Neutrophil (primary cell): Measurements from ENCODE around the gene GDF2.

ENCODE experiments used
- H3K27ac ChIP-seq: fragments of 200-600 bp; sonication (generic); 2 replicates; pipeline ENCODE4 v1.5.1; 2016; ENCODE audit warnings: mild to moderate bottlenecking, moderate library complexity
- H3K27me3 ChIP-seq: fragments of 200-600 bp; sonication (generic); 2 replicates; pipeline ENCODE4 v1.6.0; 2016; ENCODE audit warnings: mild to moderate bottlenecking
- H3K36me3 ChIP-seq: fragments of 200-600 bp; sonication (generic); 2 replicates; pipeline ENCODE4 v1.5.1; 2017
- H3K4me1 ChIP-seq, 2 experiments: fragments of 200-600 bp in 1 of 2; sonication (generic) in 1 of 2; 1 replicate in 1 of 2; 2 replicates in 1 of 2; pipeline versions ENCODE4 v1.5.1 to v1.6.1; 2013 to 2016; ENCODE audit warnings: low read depth in 1 of 2, low read length in 1 of 2, mild to moderate bottlenecking in 1 of 2, moderate library complexity in 1 of 2; ENCODE audit not compliant: control insufficient read depth in 1 of 2, insufficient read depth in 1 of 2
- H3K4me3 ChIP-seq, 2 experiments: fragments of 200-600 bp in 1 of 2; sonication (generic) in 1 of 2; 1 replicate in 1 of 2; 2 replicates in 1 of 2; pipeline ENCODE4 v1.5.1; 2013 to 2016; ENCODE audit warnings: low read depth in 1 of 2, low read length in 1 of 2, mild to moderate bottlenecking in 1 of 2, moderate library complexity in 1 of 2
- H3K9me3 ChIP-seq: fragments of 200-600 bp; sonication (generic); 2 replicates; pipeline ENCODE4 v1.5.1; 2016
- CTCF ChIP-seq: fragments of 200-600 bp; sonication (generic); IDR thresholded peaks from 2 replicates; pipeline ENCODE4 v1.5.1; 2016; ENCODE audit warnings: antibody characterized with exemption

GDF2 gene

DNA sequence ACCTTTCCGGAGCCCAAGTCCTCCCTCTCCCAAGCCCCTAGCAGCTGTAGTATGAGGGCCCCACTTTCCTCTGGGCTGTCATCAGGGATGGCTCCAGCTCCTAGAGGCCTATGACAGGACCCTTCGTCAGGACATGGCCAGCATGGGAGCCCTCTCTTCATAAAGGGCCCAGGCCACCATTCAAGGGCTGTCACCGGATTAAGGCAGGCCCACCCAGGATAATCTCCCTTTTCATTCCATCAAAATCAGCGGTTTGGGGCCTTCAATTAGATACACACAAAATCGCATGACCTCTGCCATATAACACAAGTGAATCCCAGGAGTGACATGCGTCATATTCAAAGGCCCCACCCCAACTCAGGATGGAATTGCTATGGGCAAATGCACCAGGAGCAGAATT is 34.4 kb upstream of the GDF2 start:
- TF ChIP-seq CTCF = no peak
- H3K27ac ChIP-seq = no peak overlapping the region
- peaks cover 17% of the 10 kb centered on the region in 2 experiments for H3K4me1 ChIP-seq
- no peaks in the 10 kb centered on the region for H3K27me3 ChIP-seq
- no peaks in the 10 kb centered on the region for H3K9me3 ChIP-seq
- no peak overlapping the region for H3K4me3 ChIP-seq
- no peaks in the 10 kb centered on the region for H3K36me3 ChIP-seq

DNA sequence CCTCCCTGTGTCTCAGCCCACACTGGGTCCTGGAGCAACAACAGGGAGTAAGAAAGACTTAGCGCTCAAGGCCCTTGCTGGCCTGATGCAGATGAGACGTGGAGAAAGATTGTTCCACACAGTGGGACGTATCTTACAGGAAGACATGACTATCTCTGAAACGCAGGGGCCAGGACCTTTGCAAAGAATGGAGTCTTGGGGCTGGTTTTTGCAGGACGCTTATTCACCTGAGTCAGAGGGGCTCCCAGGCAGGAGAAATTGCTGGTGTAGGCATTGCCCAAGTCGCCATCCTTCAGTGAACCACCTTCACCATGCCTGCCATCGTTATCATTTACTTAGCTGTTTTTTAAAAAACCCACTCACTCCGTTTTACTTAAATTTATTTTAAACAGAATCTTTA is 34.0 kb upstream of the GDF2 start:
- H3K27me3 ChIP-seq = no peaks in the 10 kb centered on the region
- peaks cover 17% of the 10 kb centered on the region in 2 experiments for H3K4me1 ChIP-seq
- H3K36me3 ChIP-seq = no peaks in the 10 kb centered on the region
- no peak overlapping the region for H3K4me3 ChIP-seq
- no peaks in the 10 kb centered on the region for H3K9me3 ChIP-seq
- no peak for TF ChIP-seq CTCF
- H3K27ac ChIP-seq = no peak overlapping the region

- peaks cover 17% of the 10 kb centered on the region in 2 experiments for H3K4me1 ChIP-seq
- H3K4me3 ChIP-seq = no peak overlapping the region
- no peaks in the 10 kb centered on the region for H3K36me3 ChIP-seq
- TF ChIP-seq CTCF = no peak
- peaks cover 6% of the 10 kb centered on the region for H3K27me3 ChIP-seq
- H3K27ac ChIP-seq = no peak overlapping the region
- no peaks in the 10 kb centered on the region for H3K9me3 ChIP-seq
Measured at GRCh38 chr10:47288916-47289495, 33.2 kb upstream of the GDF2 start.

GRCh38 chr10:47289921-47290320 is 32.3 kb upstream of the GDF2 start:
- Histone ChIP-seq H3K4me3 (no peak overlapping the region), H3K27me3 (peaks cover 15% of the 10 kb centered on the region), H3K9me3 (no peaks in the 10 kb centered on the region), H3K4me1 (peaks cover 17% of the 10 kb centered on the region in 2 experiments), H3K36me3 (no peaks in the 10 kb centered on the region), H3K27ac (no peak overlapping the region)
- no peak for TF ChIP-seq CTCF

- Histone ChIP-seq H3K27ac (no peak overlapping the region), H3K4me1 (peaks cover 15 to 17% of the 10 kb centered on the region in 2 experiments), H3K4me3 (no peak overlapping the region), H3K9me3 (no peaks in the 10 kb centered on the region), H3K27me3 (peaks cover 19% of the 10 kb centered on the region), H3K36me3 (no peaks in the 10 kb centered on the region)
- no peak for TF ChIP-seq CTCF
Measured at GRCh38 chr10:47290338-47290737, 31.9 kb upstream of the GDF2 start.
